ENCODE data around the gene LHPP. TPM values are rescaled to one million over a fixed set of nuclear protein-coding genes. Genes with fewer than 3 reads are reported as not detected.
A peak's percentile ranks its signal among the peaks of the same experiment; 100 is the strongest.

LHPP gene
- total RNA-seq, 2 experiments from 2014 or later, result 15.3 to 19.6 TPM

- no peak for ATAC-seq (ENCODE audit: poor library complexity)
- Histone ChIP-seq H3K36me3 (ENCODE audit: insufficient read depth, low read length) (peaks cover 21% of the 10 kb centered on the region), H3K4me1 (ENCODE audit: insufficient read depth, low read length) (peaks cover 74% of the 10 kb centered on the region), H3K9me3 (ENCODE audit: control insufficient read depth in 1 of 2, insufficient read depth in 1 of 2, low read length in 2 of 2) (no peaks in the 10 kb centered on the region), H3K27me3 (ENCODE audit: control insufficient read depth in 1 of 2, insufficient read depth in 2 of 2, low read length in 2 of 2) (no peaks in the 10 kb centered on the region), H3K27ac (ENCODE audit: low read depth in 1 of 2, low read length in 2 of 2) (no peak overlapping the region), H3K4me3 (ENCODE audit: low read length) (no peak overlapping the region)
- no peak for DNase-seq
- no peak for TF ChIP-seq CTCF (IDR thresholded peaks at IDR 0.05)
- Mint-ChIP-seq H3K36me3 (ENCODE audit: low read depth) (peaks cover 14% of the 10 kb centered on the region), H3K9me3 (no peaks in the 10 kb centered on the region), H3K27ac (no peak overlapping the region), H3K4me3 (no peak overlapping the region), H3K4me1 (ENCODE audit: low read depth) (peaks cover 46% of the 10 kb centered on the region), H3K27me3 (no peaks in the 10 kb centered on the region)
- POLR2A ChIA-PET, result interaction anchor here (0.6 kb wide), 1 partner anchor 139 kb away, joined by 4 read pairs; no protein-coding TSS in a partner anchor
- CTCF ChIA-PET, result no interaction called here
- intact Hi-C loops (cut with DNase I, micrococcal nuclease), result no loop called here
These were observed 153.6 kb downstream of the LHPP start for GRCh38 chr10:124615259-124615658.

- Mint-ChIP-seq H3K4me3 (no peak overlapping the region), H3K27ac (no peak overlapping the region), H3K4me1 (ENCODE audit: low read depth) (peaks cover 42% of the 10 kb centered on the region), H3K27me3 (no peaks in the 10 kb centered on the region), H3K36me3 (ENCODE audit: low read depth) (peaks cover 14% of the 10 kb centered on the region), H3K9me3 (no peaks in the 10 kb centered on the region)
- no peak overlapping the region for H3K27ac ChIP-seq (ENCODE audit: low read depth in 1 of 2, low read length in 2 of 2)
- ATAC-seq (ENCODE audit: poor library complexity) (no peak), DNase-seq (peak in 1 of 14 experiments; percentile 50)
- H3K9me3 ChIP-seq (ENCODE audit: control insufficient read depth in 1 of 2, insufficient read depth in 1 of 2, low read length in 2 of 2), result no peaks in the 10 kb centered on the region
- ChIA-PET CTCF (no interaction called here), POLR2A (interaction anchor here (1.0 kb wide), 1 partner anchor 125 kb away, joined by 4 read pairs; no protein-coding TSS in a partner anchor)
- intact Hi-C loops (cut with DNase I, micrococcal nuclease), result no loop called here
- peaks cover 75% of the 10 kb centered on the region for H3K4me1 ChIP-seq (ENCODE audit: insufficient read depth, low read length)
- no peaks in the 10 kb centered on the region for H3K27me3 ChIP-seq (ENCODE audit: control insufficient read depth in 1 of 2, insufficient read depth in 2 of 2, low read length in 2 of 2)
- no peak overlapping the region for H3K4me3 ChIP-seq (ENCODE audit: low read length)
- H3K36me3 ChIP-seq (ENCODE audit: insufficient read depth, low read length), result peaks cover 21% of the 10 kb centered on the region
- TF ChIP-seq CTCF (IDR thresholded peaks at IDR 0.05), result no peak
These were observed 154.6 kb downstream of the LHPP start for GRCh38 chr10:124616040-124616835.

- no peak overlapping the region for H3K4me3 Mint-ChIP-seq
- POLR2A ChIA-PET, result interaction anchor here (1.0 kb wide), 1 partner anchor 125 kb away, joined by 4 read pairs; no protein-coding TSS in a partner anchor
- H3K27me3 Mint-ChIP-seq, result no peaks in the 10 kb centered on the region
- peak overlapping the region; percentile 62 for H3K27ac Mint-ChIP-seq
- H3K9me3 Mint-ChIP-seq, result no peaks in the 10 kb centered on the region
- Histone ChIP-seq H3K4me1 (ENCODE audit: insufficient read depth, low read length) (peaks cover 72% of the 10 kb centered on the region), H3K36me3 (ENCODE audit: insufficient read depth, low read length) (peaks cover 25% of the 10 kb centered on the region), H3K4me3 (ENCODE audit: low read length) (no peak overlapping the region), H3K27ac (ENCODE audit: low read depth in 1 of 2, low read length in 2 of 2) (no peak overlapping the region), H3K27me3 (ENCODE audit: control insufficient read depth in 1 of 2, insufficient read depth in 2 of 2, low read length in 2 of 2) (no peaks in the 10 kb centered on the region), H3K9me3 (ENCODE audit: control insufficient read depth in 1 of 2, insufficient read depth in 1 of 2, low read length in 2 of 2) (no peaks in the 10 kb centered on the region)
- CTCF ChIA-PET, result no interaction called here
- no peak for ATAC-seq (ENCODE audit: poor library complexity)
- DNase-seq, result no peak
- H3K36me3 Mint-ChIP-seq (ENCODE audit: low read depth), result peaks cover 14% of the 10 kb centered on the region
- H3K4me1 Mint-ChIP-seq (ENCODE audit: low read depth), result peaks cover 37% of the 10 kb centered on the region
- TF ChIP-seq CTCF (IDR thresholded peaks at IDR 0.05), result no peak
- intact Hi-C loops (cut with DNase I, micrococcal nuclease), result no loop called here
These were observed 155.2 kb downstream of the LHPP start for GRCh38 chr10:124616836-124617130.

Measured in CD4-positive, alpha-beta T cell (primary cell).